GM12865 (cell line): ENCODE results near the gene AATF.

Experiments used
- DNase-seq: peaks from one replicate; pipeline ENCODE4 v3.0.0; 2010; ENCODE audit warnings: low read depth
- H3K4me3 ChIP-seq: 2 replicates; pipeline ENCODE4 v1.5.1; 2011; ENCODE audit warnings: mild to moderate bottlenecking, low read depth, low read length, control low read depth
- CTCF ChIP-seq: IDR thresholded peaks from 2 replicates; pipeline ENCODE4 v1.5.1; 2011; ENCODE audit warnings: low read length, control low read depth, low read depth, inconsistent platforms; ENCODE audit not compliant: insufficient read depth; ENCODE audit errors: missing control alignments

Gene AATF

GRCh38 chr17:37088459-37088858 is 139.7 kb downstream of the AATF start:
- no peak for DNase-seq
- no peak overlapping the region for H3K4me3 ChIP-seq
- TF ChIP-seq CTCF, result no peak

- DNase-seq, result no peak
- H3K4me3 ChIP-seq, result no peak overlapping the region
- no peak for TF ChIP-seq CTCF
These were observed 140.2 kb downstream of the AATF start for GRCh38 chr17:37088913-37089312.

GRCh38 chr17:37089956-37090355 is 141.2 kb downstream of the AATF start:
- peak; percentile 45 for DNase-seq
- no peak for TF ChIP-seq CTCF
- H3K4me3 ChIP-seq, result no peak overlapping the region

GRCh38 chr17:37090941-37091340 is 142.2 kb downstream of the AATF start:
- no peak for DNase-seq
- TF ChIP-seq CTCF, result no peak
- H3K4me3 ChIP-seq, result no peak overlapping the region

GRCh38 chr17:37092071-37092470 is 143.3 kb downstream of the AATF start:
- TF ChIP-seq CTCF, result no peak
- DNase-seq, result no peak
- H3K4me3 ChIP-seq, result no peak overlapping the region

GRCh38 chr17:37092701-37093100 is 143.9 kb downstream of the AATF start:
- no peak for TF ChIP-seq CTCF
- DNase-seq, result no peak
- H3K4me3 ChIP-seq, result no peak overlapping the region

- H3K4me3 ChIP-seq, result no peak overlapping the region
- DNase-seq, result no peak
- TF ChIP-seq CTCF, result no peak
These were observed 145.6 kb downstream of the AATF start for GRCh38 chr17:37094391-37094790.
